ENCODE results near the gene LARGE1.

DNA sequence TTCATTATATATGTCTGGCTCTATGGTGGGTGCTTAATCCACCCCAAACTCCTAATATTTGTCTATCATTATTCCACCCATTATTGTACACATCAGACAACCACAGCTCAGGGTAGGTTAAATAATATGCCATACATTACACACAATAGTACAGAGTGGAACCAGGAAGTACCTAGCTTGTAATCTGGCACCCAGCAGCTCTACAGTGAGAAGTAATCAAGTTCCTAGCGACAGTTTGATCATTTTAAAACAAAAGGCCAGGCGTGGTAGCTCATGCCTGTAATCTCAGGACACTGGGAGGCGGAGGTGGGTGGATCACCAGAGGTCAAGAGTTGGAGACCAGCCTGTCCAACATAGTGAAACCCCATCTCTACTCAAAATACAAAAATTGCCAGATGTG lies 141.0 kb downstream of the LARGE1 start:
- TF ChIP-seq, protein P1, sequence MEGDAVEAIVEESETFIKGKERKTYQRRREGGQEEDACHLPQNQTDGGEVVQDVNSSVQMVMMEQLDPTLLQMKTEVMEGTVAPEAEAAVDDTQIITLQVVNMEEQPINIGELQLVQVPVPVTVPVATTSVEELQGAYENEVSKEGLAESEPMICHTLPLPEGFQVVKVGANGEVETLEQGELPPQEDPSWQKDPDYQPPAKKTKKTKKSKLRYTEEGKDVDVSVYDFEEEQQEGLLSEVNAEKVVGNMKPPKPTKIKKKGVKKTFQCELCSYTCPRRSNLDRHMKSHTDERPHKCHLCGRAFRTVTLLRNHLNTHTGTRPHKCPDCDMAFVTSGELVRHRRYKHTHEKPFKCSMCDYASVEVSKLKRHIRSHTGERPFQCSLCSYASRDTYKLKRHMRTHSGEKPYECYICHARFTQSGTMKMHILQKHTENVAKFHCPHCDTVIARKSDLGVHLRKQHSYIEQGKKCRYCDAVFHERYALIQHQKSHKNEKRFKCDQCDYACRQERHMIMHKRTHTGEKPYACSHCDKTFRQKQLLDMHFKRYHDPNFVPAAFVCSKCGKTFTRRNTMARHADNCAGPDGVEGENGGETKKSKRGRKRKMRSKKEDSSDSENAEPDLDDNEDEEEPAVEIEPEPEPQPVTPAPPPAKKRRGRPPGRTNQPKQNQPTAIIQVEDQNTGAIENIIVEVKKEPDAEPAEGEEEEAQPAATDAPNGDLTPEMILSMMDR (conservative IDR thresholded peaks at IDR 0.05; ENCODE audit: low read depth, low read length), result no peak
- no peak for TF ChIP-seq EZH2 (IDR thresholded peaks at IDR 0.05; ENCODE audit: low read length, unreplicated experiment)
